ENCODE data around the gene STEAP1B.

STEAP1B gene

GRCh38 chr7:22468609-22469008 lies 31.4 kb downstream of the STEAP1B start:
- Histone ChIP-seq H3K79me2 (ENCODE audit: low read length) (no peaks in the 10 kb centered on the region), H3K4me3 (ENCODE audit: low read length) (no peak overlapping the region), H3K27ac (ENCODE audit: low read length) (no peak overlapping the region), H3K4me1 (ENCODE audit: low read length) (no peaks in the 10 kb centered on the region), H4K20me1 (ENCODE audit: insufficient read depth, low read length) (no peaks in the 10 kb centered on the region), H2AFZ (ENCODE audit: low read depth, low read length) (no peak overlapping the region), H3K4me2 (ENCODE audit: low read length) (no peak overlapping the region), H3K27me3 (ENCODE audit: low read depth, low read length) (no peaks in the 10 kb centered on the region), H3K9ac (ENCODE audit: low read length) (no peak overlapping the region), H3K9me3 (ENCODE audit: insufficient read depth, low read length) (no peaks in the 10 kb centered on the region), H3K36me3 (replicated peaks; ENCODE audit: low read depth, low read length) (peaks cover 15% of the 10 kb centered on the region)
- TF ChIP-seq CTCF (IDR thresholded peaks at IDR 0.05; ENCODE audit: low read depth, low read length) (no peak), EZH2phosphoT487 (IDR thresholded peaks at IDR 0.05; ENCODE audit: low read depth) (no peak)

- H3K79me2 ChIP-seq (ENCODE audit: low read length) = no peaks in the 10 kb centered on the region
- H2AFZ ChIP-seq (ENCODE audit: low read depth, low read length) = no peak overlapping the region
- no peaks in the 10 kb centered on the region for H3K9me3 ChIP-seq (ENCODE audit: insufficient read depth, low read length)
- H3K4me2 ChIP-seq (ENCODE audit: low read length) = no peak overlapping the region
- peaks cover 4% of the 10 kb centered on the region for H3K36me3 ChIP-seq (replicated peaks; ENCODE audit: low read depth, low read length)
- no peaks in the 10 kb centered on the region for H3K4me1 ChIP-seq (ENCODE audit: low read length)
- no peaks in the 10 kb centered on the region for H3K27me3 ChIP-seq (ENCODE audit: low read depth, low read length)
- no peak overlapping the region for H3K4me3 ChIP-seq (ENCODE audit: low read length)
- H4K20me1 ChIP-seq (ENCODE audit: insufficient read depth, low read length) = no peaks in the 10 kb centered on the region
- H3K9ac ChIP-seq (ENCODE audit: low read length) = no peak overlapping the region
- H3K27ac ChIP-seq (ENCODE audit: low read length) = no peak overlapping the region
- TF ChIP-seq EZH2phosphoT487 (IDR thresholded peaks at IDR 0.05; ENCODE audit: low read depth) = no peak
- TF ChIP-seq CTCF (IDR thresholded peaks at IDR 0.05; ENCODE audit: low read depth, low read length) = no peak
Observed at GRCh38 chr7:22464299-22464698, 35.7 kb downstream of the STEAP1B start.

GRCh38 chr7:22460363-22460988 lies 39.5 kb downstream of the STEAP1B start:
- TF ChIP-seq CTCF (IDR thresholded peaks at IDR 0.05; ENCODE audit: low read depth, low read length) (no peak), EZH2phosphoT487 (IDR thresholded peaks at IDR 0.05; ENCODE audit: low read depth) (no peak)
- Histone ChIP-seq H3K79me2 (ENCODE audit: low read length) (no peaks in the 10 kb centered on the region), H3K4me3 (ENCODE audit: low read length) (no peak overlapping the region), H2AFZ (ENCODE audit: low read depth, low read length) (no peak overlapping the region), H3K36me3 (replicated peaks; ENCODE audit: low read depth, low read length) (peaks cover under 1% of the 10 kb centered on the region), H3K27ac (ENCODE audit: low read length) (no peak overlapping the region), H4K20me1 (ENCODE audit: insufficient read depth, low read length) (no peaks in the 10 kb centered on the region), H3K9ac (ENCODE audit: low read length) (no peak overlapping the region), H3K4me2 (ENCODE audit: low read length) (no peak overlapping the region), H3K4me1 (ENCODE audit: low read length) (no peaks in the 10 kb centered on the region), H3K27me3 (ENCODE audit: low read depth, low read length) (no peaks in the 10 kb centered on the region), H3K9me3 (ENCODE audit: insufficient read depth, low read length) (no peaks in the 10 kb centered on the region)

- Histone ChIP-seq H3K9ac (ENCODE audit: low read length) (no peak overlapping the region), H3K79me2 (ENCODE audit: low read length) (no peaks in the 10 kb centered on the region), H4K20me1 (ENCODE audit: insufficient read depth, low read length) (peaks cover 5% of the 10 kb centered on the region; the same call in 1 of the 2 replicates), H2AFZ (ENCODE audit: low read depth, low read length) (no peak overlapping the region), H3K9me3 (ENCODE audit: insufficient read depth, low read length) (no peaks in the 10 kb centered on the region), H3K4me3 (ENCODE audit: low read length) (no peak overlapping the region), H3K36me3 (replicated peaks; ENCODE audit: low read depth, low read length) (peaks cover 5% of the 10 kb centered on the region), H3K4me1 (ENCODE audit: low read length) (peaks cover 1% of the 10 kb centered on the region), H3K27ac (ENCODE audit: low read length) (no peak overlapping the region), H3K4me2 (ENCODE audit: low read length) (no peak overlapping the region), H3K27me3 (ENCODE audit: low read depth, low read length) (no peaks in the 10 kb centered on the region)
- TF ChIP-seq CTCF (IDR thresholded peaks at IDR 0.05; ENCODE audit: low read depth, low read length) (no peak), EZH2phosphoT487 (IDR thresholded peaks at IDR 0.05; ENCODE audit: low read depth) (no peak)
Observed at GRCh38 chr7:22457471-22457870, 42.5 kb downstream of the STEAP1B start.
